Panc1 (cell line): Measurements from ENCODE around the gene GALNT14.

Source experiments
- CTCF ChIP-seq: fragments of 450-650 bp; IDR thresholded peaks from 2 replicates; pipeline ENCODE4 v1.5.1; 2017; ENCODE audit warnings: mild to moderate bottlenecking
- POLR2AphosphoS5 ChIP-seq: IDR thresholded peaks from 2 replicates; pipeline ENCODE4 v1.6.1; 2012; ENCODE audit warnings: mild to moderate bottlenecking, low read depth, low read length, moderate library complexity
- REST ChIP-seq, 2 experiments: IDR thresholded peaks; 2 replicates each; pipeline ENCODE4 v1.6.1; 2011 to 2012; ENCODE audit warnings: low read depth in 2 of 2, control low read depth in 1 of 2, low read length in 1 of 2, mild to moderate bottlenecking in 1 of 2, moderate library complexity in 1 of 2; ENCODE audit not compliant: insufficient read depth in 1 of 2
- SIN3A ChIP-seq: IDR thresholded peaks from 2 replicates; pipeline ENCODE4 v1.6.1; 2012; ENCODE audit warnings: low read depth, mild to moderate bottlenecking, low read length, moderate library complexity, borderline replicate concordance; ENCODE audit not compliant: insufficient read depth
- TCF7L2 ChIP-seq: IDR thresholded peaks from 2 replicates; pipeline ENCODE4 v1.6.1; 2011; ENCODE audit warnings: mild to moderate bottlenecking, low read depth, low read length, inconsistent platforms

- TF ChIP-seq CTCF (no peak), POLR2AphosphoS5 (no peak), REST (IDR thresholded peaks at IDR 0.05; ENCODE audit: insufficient read depth in 1 of 2, low read depth in 2 of 2, low read length in 1 of 2) (no peak), SIN3A (no peak), TCF7L2 (no peak)
Measured at GRCh38 chr2:31148514-31148913, 10.3 kb upstream of the GALNT14 start.
